NCI-H510A treated with DMSO at 0.1 percent for 48 hours (cell line): ENCODE measurements around the gene KIF24.
A peak's percentile ranks its signal among the peaks of the same experiment; 100 is the strongest.
"Not testable (repeated sequence)": the region's sequence is repeated elsewhere in the genome, so short reads cannot be mapped to it uniquely, and the experiment has no call there.

Experiments
- DNase-seq: peaks from one replicate; lab custom pipeline; 2025; lab: John Stamatoyannopoulos, UW

The KIF24 gene

DNA sequence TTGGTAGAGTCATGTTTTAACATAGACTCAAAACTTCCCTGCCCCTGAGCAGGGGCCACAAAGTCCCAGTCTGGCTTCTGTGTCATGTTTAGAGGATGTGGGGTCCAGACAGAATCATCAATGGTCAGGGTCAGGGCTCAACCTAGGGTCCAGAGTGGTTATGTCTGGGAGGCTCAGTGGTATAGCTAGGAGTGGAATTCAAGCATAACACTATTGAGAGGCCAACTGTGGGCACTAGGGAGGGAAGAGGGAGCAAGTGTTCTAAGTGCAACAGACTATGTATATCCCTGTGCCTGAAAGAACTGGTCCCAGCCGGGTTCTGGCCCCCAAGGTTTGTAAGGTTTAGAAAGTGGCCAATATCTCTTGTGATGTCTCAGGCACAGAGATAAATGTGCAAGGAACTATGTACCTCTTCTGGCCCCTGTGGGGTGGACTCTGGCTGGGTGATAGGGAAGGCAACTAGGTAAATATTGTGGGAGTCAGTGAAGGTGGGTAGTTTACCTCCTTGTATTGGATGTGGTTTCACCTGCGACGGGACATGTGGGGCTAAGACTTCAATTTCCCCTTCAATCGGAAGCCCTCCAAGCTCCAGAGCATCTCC lies 33.6 kb upstream of the KIF24 start:
- no peak for DNase-seq

DNA sequence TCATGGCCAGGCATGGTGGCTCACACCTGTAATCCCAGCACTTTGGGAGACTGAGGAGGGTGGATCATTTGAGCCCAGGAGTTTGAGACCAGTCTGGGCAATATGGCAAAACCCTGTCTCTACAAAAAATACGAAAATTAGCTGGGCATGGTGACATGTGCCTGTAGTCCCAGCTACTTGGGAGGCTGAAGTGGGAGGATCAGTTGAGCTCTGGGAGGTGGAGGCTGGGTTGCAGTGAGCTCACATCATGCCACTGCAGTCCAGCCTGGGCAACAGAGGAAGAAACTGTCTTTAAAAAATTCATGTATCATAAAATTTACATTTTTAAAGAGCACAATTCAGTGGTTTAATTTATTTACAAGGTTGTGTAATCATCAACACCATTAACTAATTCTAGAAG lies 23.9 kb upstream of the KIF24 start:
- DNase-seq: not testable (repeated sequence)

DNA sequence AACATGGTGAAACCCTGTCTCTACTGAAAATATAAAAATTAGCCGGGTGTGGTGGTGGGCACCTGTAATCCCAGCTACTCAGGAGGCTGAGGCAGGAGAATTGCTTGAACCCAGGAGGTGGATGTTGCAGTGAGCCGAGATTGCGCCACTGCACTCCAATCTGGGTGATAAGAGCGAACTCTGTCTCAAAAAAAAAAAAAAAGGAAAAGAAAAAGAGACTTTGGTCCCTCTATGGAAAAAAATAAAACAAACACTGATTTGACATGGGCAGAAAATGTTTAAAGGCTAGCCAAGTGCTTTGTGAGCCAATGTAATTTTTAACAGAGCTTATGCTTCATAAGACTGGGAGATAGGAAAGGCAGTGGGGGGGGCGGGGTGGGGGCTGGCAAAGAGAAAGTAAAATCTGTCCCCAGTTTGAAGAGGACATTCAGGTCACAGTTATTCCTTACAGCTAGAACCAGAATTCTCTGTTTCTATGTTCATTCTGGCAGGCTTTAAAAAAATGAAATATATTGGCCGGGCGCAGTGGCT lies 23.1 kb upstream of the KIF24 start:
- DNase-seq: not testable (repeated sequence)

DNA sequence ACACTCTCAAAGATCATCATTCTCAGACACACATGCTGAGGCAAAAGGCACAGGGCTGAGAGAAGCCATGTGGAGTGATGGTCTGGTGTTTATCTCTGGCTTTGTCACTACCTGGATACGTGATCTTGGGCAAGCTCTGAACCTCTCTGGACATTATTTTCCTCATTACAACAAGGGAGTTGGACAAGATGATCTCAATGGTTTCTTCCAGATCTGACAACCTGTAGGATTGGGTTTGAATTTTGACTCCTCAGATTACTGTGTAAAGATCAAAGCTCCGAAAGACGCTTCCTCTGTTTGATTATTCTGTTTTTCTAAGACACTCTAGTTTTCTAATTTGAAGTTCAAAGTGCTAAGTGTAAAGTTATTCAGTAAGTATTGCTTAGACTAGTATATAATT lies 20.3 kb upstream of the KIF24 start:
- no peak for DNase-seq

DNA sequence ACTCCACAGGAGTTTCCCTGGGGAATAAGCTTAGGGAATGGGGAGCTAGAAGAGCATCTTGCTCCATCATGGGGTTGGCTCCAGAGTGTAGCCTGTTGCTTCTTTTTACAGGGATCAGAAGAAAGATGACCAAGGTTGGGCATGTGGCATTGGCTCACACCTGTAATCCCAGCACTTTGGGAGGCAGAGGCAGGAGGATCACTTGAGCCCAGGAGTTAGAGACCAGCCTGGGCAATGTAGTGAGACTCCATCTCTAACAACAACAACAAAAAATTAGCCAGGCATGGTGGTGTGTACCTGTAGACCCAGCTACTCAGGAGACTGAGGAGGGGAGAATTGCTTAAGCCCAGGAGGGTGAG lies 18.7 kb upstream of the KIF24 start:
- no peak for DNase-seq

DNA sequence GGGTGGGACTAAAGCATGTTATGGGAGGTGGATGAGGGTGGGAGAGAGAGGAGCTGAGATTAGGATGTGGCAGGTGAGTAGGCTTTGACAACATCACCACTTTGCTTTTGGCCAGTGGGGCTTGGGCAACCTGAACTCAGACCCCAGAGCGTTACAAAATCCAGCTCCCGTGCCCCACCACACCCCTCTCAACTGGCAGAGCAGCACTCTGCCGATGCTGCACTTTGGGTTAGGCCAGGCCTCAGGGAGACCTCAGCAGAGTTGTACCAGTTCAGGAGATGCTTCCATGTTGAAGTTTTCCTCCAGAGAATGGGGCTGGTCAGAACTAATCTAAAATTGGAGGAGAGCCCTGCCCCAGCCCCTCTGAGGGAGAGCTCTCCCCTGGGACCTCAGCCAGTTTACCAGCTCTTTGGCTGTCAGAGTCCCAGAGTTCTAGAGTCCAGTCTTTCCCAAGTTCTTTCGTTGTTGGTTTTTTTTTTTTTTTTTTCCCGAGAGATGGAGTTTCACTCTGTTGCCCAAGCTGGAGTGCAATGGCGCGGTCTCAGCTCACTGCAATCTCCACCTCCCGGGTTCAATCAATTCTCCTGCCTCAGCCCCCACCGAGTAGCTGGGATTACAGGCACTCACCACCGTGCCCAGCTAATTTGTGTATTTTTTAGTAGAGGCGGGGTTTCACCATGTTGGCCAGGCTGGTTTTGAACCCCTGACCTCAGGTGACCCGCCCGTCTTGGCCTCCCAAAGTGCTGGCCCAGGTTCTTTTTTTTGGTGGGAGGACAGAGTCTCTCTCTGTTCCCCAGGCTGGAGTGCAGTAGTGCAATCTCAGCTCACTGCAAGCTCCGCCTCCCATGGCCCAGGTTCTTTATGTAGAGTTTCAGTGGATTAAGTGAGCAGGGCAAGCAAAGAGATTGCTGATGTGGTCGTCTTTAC lies 18.1 kb upstream of the KIF24 start:
- DNase-seq: no peak

DNA sequence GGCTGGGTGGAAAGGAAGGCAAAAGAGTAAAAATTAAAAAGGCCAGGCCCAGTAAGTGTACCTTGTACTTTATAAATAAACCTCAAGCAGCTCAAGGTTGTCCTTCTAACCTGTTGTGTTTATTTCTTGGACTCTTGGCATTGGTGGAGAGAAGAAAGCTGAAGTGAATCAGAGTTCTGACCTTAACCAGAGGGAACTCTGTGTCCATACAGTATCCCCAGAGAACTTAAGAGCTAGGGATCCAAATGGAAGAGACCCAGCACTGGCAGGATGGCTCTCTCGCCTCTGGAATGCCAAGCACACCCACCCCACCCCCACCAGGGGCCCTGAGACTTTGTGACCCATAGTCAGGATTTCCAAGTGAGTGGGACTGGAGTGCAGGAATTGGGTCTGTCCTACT lies 14.5 kb upstream of the KIF24 start:
- no peak for DNase-seq

DNA sequence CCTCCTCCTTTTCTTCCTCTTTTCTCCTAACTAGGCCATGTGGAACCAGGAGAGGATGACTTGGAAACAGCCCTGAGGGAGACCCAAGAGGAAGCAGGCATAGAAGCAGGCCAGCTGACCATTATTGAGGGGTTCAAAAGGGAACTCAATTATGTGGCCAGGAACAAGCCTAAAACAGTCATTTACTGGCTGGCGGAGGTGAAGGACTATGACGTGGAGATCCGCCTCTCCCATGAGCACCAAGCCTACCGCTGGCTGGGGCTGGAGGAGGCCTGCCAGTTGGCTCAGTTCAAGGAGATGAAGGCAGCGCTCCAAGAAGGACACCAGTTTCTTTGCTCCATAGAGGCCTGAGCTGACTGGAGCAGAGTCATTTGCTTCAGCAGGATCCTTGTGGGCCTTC lies 14.0 kb upstream of the KIF24 start:
- DNase-seq: no peak

DNA sequence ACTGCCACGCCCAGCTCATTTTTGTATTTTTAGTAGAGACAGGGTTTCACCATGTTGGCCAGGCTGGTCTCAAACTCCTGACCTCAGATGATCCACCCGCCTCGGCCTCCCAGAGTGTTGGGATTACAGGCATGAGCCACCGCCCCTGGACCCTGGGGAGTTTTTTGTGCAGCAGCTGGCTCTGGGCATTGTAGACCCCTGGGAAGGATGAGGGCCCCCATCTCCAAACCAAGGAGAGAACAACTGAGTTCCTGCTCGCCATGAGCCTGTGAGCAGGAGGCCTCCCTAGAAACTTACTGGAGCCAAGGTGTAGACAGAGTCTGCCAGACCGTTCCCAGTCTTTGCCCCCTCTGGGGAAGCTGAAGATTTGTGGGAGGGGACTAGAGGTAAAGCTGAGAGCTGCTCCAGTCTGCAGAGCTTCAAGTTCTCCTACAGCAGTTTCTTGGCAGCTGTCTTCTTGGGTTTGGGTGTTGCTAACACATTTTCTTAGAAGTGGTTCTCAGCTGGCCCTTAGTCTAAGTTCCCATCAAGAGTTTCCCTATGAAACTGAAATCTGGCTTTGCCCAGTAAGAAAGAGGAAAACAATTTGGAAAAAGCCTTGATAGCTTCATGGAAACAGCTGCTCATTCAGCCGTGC lies 12.7 kb upstream of the KIF24 start:
- no peak for DNase-seq

DNA sequence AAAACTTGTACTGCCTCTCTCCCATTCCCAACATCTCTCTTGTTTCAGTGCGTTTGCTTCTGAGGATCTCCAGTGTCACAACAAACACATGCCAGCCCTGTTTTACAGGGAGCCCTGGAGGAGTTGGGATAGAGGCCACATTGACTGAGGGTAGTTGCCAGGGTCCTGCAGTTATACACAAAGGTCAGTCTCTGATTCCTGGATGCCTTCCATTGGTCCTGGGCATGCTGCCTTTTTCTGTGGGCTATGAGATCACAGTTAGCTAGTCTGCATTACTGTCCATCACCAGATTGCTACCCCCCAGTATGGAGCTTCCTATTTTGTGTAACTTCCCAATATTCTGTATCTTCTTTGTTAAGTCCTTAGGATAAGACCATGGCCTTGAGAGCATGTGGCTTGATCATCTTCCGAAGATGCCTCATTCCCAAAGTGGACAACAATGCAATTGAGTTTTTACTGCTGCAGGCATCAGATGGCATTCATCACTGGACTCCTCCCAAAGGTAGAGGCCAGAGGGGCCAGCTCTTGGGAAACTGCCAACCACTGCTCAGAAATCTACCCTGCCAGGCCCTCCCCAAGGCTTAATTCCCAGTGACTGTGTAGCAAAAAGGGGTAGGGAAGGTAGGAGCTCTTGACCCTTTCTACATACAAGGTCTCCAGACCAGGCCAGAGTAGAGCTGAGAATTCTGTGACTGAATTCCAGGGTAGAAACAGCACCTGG lies 9.8 kb upstream of the KIF24 start:
- DNase-seq: no peak

DNA sequence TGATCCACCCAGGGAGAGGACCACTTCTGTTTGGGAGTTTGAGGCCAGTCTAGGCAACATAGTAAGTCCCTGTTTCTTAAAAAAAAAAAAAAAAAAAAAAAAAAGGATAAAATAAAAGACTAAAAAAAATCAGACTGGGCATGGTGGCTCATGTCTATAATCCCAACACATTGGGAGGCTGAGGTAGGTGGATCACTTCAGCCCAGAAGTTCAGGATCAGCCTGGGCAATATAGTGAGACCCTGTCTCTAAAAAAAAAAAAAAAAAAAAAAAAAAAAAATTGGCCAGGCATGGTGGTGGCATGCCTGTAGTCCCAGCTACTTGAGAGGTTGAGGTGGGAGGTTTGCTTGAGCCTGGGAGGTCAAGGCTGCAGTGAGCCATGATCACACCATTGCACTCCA lies 9.0 kb upstream of the KIF24 start:
- not testable (repeated sequence) for DNase-seq

DNA sequence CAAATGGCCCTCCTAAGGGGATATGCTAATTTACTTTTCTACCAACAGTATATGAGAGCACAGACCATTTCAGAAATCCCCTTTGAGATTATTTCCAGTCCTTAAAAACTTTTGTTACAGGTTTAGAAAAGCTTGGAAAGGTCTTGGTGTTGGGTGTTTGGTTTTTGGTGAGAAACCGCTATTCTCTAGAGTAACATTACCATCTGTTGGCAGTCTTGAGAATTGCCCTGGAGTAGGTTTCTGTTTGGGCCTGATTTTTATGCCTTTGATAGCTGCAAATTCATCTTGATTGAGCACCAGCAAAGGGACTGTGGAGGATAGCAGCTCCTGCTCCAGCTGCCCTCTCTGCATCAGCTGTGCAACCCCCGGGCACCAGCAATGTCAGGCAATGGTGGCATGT lies 8.3 kb upstream of the KIF24 start:
- no peak for DNase-seq

DNA sequence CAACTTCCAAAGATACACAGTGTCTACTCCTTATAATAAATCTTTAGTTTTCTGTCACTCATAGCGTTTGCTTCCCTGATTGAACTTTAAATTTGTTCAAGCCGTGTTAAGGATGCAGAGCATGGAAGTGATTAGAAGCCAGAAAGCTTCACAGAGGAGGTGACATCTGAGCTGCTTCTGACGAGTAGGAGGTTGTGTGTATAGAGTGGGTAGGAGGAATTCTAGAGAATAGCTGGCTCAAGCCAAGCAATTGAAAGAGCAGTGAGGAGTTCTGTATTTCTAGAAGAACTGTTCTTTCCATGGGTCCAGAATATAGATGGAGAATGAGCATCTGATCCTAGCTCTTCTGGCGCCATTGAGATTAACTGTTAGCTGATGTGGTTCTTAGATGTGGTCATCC lies 6.3 kb upstream of the KIF24 start:
- no peak for DNase-seq

DNA sequence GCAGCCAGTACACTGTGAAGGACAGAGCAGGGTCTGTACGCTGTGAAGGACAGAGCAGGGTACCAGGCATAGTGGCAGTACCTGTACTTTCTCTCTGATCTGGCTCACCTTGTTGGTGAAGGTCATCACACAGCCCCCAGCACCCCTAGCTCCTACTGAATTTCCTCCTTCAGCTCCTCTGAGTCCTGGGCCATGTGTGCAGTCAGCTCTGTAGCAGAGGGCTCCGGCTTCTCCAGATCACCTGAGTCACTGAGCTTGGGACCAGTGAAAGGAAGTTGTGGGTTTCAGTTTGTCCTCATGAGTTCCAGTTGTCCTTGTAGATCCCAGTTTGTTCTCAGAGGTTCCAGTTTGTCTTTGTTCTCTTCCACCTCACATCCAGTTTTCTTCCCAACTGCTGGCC lies 5.8 kb upstream of the KIF24 start:
- DNase-seq: no peak

DNA sequence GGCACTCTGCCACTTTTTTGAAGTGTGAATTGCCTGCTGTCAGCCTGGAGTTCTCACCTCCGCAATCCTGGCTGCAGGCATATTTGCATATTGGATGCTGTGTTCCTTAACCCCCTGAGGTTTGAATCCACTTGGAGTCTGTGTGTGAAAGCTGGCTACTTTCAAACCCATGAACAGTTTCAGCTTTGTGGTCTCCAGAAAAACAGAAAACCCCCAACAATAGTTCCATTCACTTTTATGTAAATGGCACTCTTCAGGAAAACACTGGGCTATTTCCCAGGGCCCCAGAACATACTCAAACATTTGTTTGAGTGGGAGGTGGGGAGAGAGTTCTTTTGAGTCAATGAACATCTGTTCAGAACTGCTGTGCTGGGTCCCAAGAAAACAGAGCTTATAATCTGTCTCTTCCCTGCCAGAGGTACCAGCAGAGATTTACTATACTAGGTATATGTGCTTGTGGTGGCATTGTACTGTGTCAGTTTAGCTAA lies 5.3 kb upstream of the KIF24 start:
- DNase-seq: no peak

DNA sequence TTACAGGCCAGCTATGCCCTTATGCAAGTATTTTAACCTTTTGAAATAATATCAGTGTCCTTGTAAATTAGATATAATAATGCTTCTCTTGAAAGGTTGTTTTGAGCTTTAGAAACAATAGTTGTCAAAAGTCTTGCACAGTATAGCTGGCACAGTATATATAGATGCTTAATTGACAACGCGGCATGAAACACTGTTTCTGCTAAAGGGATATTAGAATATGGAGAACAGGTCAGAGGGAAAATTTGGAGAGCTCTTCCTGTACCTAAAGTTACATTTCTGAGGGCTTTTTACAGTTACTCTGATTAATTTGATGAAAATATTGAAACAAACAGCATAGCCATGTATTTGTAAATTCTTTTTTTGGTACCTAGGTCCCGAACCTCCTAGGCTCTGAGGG lies 4.8 kb upstream of the KIF24 start:
- no peak for DNase-seq

DNA sequence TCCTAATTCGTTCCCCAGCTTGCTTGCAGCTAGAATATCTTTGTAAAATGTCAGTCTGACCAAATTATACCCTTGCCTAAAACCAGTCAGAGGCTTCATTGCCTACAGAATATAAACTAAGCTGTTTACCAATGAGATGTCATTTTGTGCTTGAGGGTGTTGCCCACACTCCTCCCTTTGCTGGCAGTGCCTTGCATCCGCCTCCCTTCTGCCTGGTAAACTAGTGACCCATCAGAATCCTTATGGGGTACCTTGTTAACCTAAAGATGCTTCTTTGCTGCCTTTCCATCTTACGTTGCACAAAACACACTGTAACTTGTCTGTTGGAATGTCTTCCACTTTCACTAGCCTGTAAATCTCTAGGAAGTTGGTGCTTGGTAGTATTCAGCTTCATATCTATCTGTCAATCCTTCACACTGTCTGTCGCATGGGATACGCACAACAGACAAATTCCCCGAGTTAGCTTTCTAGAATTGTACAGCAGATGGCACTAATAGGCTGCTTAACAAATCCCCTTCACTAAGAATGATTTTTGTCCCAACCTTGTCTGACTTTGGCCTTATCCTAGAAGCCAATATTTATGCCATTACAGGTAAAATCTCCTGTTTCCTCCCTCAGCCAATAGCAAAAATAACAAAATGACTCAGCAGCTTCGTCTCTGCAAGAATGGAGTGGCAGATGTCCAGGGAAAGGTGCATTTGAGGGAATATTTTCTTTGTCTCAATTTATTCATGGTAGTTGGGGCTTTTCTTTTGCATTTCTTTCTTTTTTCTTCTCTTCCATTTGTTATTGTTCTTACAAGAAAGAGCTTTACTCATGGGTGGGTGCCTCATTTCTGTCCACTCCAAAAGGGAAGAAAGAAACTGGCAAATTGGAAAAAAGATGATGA lies 3.3 kb upstream of the KIF24 start:
- peak; percentile 45 for DNase-seq

DNA sequence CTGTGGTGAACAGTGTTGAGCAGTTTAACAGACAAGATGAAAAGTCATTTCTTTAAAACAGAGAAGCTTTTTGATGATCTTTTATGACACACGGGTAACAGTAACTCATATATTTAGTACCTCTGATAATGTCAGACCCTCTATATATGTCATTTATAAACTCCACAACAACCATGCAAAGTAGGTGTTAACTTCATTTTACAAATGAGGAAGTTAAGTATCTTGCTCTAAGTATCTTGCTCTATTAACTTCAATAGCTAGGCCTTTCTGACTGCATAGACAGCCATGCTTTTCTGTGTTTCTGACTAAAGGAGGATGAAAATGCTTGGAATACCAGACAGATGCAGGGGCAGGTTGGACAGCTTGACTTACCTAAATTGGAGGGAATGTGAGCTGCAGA lies 2.1 kb upstream of the KIF24 start:
- DNase-seq: no peak

DNA sequence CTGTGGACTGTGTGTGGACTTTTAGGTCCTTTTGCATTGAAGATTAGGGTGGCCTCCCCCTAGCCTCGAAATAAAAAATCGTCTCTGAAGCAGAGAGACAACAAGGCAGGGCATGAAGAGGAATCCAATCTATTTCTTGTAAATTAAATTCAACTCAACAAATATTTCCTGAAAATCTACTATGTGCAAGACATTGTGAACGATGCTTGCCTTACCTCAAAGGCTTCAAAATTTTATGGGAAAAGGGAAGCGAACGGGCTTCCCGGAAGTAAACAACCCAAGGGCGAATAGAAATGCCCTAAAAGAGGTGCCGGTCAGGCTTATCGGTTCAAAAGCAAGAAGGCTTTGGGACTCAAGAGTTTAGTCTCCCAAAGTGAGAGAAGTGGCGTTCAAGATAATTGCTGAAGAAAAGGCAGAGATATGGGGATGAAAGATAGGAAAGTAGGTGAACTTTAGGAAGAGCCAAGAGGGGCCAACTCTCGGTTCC lies 525 bp downstream of the KIF24 start:
- DNase-seq: peak; percentile 38

DNA sequence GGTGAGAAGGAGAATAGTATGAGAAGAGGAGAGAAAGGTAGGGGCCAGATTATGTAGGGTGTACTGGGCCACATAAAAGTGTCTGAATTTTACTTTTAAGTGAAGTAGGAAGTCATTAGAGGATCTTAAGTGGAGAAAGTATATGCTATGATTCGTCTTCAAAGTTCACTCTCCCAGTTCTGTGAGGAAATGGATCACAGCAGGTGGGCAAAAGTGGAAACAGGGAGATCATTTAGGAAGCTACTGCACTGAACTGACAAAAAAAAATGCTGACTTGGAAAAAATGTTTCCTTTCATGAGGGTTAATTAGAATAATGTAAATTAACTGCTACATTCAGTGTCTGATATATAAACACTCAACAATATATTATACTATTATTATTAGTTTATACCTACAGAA lies 2.4 kb downstream of the KIF24 start:
- DNase-seq: no peak
